HG03103 (cell line): ENCODE measurements around the gene SEC63.
"Not testable (repeated sequence)": the region's sequence is repeated elsewhere in the genome, so short reads cannot be mapped to it uniquely, and the experiment has no call there.

Experiments
- ATAC-seq: cut with Tn5 transposase; IDR thresholded peaks from one replicate; pipeline ENCODE4 v1.9.1; 2021; ENCODE audit warnings: low read depth; ENCODE audit not compliant: unreplicated experiment

Gene SEC63

DNA sequence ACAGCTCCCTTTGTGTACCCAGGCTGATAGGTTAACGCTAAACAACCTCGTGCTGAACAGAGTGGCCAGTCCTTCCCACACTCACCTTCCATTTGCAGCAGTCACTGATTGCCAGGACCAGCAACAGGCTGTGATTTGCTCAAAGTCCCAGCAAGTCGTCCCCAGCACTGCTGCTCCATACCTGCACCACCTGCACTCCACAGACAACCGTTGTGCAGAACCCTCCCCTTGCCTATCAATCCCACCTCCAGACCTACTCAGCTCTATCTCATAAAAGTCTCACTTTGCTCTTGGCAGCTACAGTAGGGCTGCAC, 90.7 kb downstream of the SEC63 start:
- ATAC-seq = no peak

DNA sequence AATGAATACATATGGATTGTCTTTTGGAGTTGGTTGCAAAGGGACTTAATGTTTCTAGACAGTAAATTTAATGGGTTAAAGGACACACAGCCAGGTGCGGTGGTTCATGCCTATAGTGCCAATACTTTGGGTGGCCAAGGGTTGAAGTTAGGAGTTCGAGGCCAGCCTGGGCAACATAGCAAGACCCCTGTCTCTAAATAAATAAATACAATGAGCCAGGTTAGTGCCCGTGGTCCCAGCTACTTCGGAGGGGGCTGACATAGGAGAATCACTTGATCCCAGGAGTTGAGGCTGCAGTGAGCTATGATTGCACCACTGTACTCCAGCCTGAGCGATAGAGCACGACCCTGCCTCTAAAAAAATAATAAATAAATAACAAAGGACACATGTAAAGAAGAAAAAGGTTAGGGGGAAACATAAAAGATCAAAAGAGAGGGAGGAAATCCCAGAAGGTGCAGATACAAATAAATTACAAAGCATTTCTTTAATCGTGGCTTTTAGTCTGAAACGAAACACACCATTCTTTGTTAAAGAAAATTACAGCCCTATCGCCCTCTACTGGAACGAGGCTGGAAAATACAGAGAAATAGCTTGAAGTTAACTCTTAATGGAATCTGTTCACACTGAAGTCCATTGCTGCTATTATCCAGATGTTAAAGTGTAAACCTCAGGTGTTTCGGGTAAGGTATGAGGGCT, 91.3 kb downstream of the SEC63 start:
- no peak for ATAC-seq

DNA sequence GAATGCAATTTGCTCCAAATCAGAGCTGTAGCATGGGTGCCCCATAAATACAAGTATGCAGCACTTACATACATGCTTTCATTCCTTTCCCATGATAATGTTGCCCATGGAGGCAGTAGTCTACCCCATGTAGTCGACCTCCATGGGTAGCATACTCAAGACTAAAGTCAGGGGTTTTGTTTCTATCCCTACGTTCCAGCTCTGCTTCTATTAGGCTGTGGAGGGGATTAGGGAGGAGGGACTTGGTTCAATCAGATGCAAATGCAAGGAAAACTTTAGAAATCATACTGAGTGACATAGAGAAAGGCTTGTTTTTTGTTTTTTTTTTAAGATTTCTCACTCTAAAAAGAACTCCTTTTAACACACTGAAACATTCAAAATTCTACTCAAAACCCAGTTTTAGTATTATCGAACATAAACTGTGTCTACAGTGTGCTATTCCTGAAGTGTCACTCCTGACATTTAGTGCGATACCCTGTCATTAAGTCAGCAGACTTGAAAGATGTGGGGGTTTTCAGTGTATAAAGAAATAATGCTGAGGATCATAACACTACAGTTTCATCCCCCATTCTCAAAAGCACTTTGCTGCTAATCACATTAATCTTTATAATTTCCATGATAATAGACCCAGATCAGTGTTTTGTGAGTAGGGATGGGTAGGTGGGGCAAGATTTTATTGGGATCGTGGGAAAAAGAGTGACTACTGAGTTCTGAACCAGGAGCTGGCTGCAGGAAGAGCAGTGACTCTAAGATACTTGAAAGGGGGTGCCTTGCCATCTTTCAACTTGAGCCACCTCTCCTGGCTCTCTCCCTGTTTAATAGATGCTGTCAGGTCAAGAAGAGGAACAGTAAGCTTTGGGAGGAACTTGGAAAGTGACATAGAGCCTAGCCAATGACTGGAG, 93.5 kb downstream of the SEC63 start:
- no peak for ATAC-seq

DNA sequence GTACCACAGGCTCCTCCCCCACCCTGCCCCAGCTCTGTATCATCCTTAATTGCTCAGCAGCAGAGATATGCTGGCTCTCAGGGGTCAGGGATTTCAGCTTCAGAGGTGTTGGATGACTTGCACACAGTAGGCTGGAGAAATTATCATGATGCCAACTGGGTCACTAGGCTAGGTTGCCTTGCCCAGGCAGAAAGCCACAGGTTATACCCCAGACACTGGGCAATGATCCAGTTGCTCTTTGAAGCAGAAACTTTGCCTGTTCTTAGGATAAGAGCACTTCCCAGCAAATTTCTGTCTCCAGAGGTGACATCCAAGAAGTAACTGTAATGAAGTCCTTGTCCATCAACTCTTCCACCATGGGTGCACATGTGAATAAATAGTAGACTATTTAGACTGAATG, 95.6 kb downstream of the SEC63 start:
- no peak for ATAC-seq

DNA sequence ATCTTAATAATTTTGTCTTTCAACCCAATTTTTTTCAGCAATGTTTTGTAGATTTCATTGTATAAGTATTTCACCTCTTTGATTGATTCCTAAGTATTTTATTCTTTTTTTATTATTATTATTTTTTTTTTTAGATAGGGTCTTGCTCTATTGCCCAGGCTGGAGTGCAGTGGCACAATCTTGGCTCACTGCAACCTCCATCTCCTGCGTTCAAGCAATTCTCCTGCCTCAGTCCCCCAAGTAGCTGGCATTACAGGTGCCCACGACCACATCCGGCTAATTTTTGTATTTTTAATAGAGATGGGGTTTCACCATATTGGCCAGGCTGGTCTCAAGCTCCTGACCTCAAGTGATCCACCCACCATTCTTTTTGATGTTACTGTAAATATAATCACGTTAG, 97.0 kb downstream of the SEC63 start:
- ATAC-seq = not testable (repeated sequence)

DNA sequence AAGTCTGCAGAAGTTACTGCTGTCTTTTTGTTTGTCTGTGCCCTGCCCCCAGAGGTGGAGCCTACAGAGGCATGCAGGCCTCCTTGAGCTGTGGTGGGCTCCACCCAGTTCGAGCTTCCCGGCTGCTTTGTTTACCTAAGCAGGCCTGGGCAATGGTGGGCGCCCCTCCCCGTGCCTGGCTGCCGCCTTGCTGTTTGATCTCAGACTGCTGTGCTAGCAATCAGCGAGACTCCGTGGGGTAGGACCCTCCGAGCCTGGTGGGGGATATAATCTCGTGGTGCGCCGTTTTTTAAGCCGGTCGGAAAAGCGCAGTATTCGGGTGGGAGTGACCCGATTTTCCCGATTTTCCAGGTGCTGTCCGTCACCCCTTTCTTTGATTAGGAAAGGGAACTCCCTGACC, 97.9 kb downstream of the SEC63 start:
- ATAC-seq = not testable (repeated sequence)

DNA sequence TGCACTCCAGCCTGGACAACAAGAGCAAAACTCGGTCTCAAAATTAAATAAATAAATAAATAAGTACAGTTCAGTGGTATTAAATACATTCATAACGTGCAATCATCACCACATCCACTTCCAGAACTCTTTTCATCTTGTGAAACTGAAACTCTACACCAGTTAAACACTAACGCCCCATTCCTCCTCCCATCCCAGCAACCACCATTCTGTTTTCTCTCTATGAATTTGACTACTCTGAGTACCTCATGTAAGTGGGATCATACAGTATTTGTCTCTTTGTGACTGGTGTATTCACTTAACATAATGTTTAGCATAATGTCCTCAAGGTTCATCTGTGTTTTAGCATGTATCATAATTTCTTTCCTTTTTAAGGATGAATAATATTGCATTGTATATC, 104.8 kb downstream of the SEC63 start:
- no peak for ATAC-seq

DNA sequence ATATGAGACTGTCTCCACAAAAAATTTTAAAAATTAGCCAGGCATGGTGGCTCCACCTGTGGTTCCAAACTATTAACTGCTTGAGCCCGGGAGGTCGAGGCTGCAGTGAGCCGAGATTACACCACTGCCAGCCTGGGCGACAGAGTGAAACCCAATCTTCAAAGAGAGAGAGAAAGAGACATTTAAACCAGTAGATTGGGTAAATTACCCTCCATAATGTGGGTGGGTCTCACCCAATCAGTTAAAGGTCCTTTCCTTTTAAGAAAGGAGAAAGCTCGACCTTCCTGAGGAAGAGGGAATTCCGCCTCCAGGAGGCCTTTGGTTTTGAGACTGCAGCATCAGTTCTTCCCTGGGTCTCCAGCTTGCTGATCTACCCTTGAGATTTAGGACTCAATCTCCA, 108.7 kb downstream of the SEC63 start:
- no peak for ATAC-seq

DNA sequence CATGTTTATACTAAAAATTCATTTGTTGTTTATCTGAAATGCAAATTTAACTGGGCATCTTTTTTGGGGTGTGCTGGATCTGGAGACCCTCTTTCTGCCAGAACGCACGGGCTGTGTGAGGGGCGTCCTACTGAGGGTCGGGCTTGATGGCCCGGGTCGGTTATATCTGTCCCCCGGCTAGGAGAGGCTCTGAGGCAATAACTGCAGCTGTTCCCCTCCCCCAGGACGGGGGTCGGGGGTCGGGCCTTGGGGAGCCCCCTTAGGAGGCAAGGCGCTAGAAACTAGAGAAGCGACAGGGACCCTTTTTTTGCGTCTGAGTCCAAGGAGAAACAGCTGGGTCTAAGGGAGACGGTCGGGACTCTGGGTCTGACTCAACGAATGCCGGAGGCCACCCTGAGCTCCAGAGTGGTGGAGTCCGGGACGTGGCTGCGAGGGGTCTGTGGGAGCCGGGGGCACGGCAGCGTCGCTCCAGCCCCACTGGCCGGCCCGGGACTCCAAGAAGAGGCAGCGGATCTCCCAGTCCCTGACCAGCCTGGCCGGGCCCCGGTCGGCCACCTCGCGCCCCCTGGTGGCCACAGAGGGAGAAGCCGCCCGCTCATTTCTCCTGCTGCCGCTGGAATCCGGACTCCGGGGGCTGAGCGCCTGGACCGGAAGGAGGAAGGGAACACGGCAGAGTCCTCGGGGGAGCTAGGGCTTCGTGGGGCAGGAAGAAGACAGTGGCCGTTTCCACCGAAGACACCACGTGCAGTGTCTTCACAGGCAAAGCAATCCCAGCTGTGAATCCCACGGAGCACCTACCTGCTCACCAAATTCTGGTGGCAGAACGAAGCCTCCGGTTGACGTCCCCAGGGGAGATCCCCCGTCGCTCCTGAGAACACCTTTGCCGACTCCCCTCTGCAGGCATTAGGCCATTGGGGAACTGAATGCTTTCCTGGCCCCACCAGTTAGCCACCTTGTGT, 109.9 kb downstream of the SEC63 start:
- no peak for ATAC-seq

DNA sequence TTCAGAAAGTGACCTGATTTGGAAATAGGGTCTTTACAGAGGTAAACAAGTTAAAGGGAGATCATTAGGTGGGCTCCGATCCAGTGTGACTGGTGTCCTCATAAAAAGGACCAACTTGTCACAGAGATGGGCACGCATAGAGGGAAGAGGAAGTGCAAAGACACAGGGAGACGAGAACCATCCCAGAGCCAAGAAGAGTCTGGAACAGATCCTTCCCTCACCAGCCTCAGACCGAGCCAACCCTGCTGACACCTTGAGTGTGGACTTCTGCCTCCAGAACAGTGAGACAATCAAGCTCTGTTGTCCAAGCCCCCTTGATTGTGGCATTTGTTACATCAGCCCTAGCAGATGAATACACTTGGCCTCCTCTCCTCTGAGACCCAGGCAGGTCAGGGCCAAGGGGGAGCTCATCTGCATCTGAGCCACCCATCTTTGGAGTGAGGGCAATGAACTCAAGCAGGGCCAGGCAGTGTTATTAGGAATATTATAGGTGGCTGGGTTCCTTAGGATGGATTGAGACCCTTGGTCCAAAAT, 111.7 kb downstream of the SEC63 start:
- ATAC-seq = no peak

DNA sequence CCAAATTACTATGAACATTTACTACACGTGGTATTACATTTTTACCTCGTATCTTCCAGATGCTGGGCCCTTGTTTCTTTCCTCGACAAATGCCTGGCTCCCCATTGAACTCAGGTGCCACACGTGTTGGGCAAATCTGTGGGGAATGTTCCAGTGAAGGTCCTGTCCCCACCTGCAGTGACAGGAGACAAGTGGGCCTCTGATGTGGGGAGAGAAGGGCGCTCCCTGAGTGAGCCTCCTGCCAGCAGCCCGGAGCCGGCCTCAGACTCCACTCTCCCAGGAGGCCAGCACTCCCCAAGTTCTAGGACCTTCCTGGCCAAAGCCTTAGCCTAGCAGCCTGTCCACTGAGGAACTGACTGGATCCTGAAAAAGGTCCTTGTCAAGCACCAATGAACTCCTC, 112.2 kb downstream of the SEC63 start:
- no peak for ATAC-seq

DNA sequence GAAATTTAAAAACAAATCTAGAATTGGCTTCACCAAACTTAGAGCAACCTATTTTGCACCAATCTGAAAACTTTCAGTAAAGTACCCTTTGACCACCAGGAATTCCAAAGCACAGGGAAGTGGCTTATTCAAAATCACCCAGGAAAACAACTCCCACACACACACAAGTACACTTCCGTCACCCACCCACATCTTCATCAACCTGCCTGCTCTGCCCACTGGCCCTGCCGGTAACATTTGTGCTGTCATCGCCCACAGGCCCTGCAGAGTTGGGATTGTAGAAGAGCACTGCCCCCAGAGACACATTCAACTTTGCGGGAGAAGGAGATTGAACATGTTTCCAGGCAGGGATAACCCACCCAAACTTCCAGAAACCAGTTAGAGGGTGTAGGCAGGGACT, 114.6 kb downstream of the SEC63 start:
- ATAC-seq = no peak

DNA sequence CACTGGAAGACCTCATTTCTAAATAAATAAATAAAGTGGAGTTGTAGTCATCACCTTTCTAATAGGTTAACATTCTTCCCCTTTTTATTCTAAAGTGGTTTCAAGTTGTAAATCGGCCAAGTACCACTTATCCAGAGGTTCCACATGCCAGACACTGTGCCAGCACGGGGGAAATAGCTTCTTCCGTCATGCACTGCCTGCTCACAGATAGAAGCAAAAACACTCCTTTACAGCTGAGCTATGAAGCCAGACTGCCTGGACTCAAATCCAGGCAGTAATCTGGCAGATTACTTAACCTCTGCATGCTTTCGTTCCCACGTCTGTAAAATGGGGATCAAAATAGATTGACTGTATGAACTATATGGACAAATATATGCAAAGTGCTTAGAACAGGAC, 116.7 kb downstream of the SEC63 start:
- ATAC-seq = no peak

DNA sequence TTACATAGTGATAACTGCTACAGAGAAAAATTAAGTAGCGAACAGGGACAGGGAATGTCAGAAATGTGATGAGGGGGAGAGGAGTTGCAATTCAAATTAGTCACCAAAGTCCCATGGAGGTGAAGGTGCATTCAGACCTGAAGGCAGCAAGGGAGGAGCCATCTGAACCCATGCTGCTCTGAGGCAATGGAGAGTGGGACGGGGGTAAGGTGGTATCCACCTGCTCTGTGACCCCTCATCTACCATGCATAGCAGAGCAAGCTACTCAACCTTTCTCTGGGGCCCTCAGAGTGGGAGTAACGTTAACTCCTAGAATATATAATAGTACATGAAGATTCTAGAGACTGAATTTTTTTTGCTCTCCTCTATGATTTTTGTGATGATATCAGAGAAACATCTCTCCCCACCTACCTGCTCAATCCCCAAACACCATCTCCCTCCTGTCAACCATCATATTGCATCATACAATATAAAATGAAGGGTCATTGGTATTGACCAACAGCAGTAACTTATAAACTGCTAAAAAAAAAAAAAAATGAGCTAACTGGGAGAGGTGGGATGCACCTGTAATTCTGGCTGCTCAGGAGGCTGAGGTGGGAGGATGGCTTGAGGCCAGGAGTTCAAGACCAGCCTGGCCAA, 117.3 kb downstream of the SEC63 start:
- ATAC-seq = no peak

DNA sequence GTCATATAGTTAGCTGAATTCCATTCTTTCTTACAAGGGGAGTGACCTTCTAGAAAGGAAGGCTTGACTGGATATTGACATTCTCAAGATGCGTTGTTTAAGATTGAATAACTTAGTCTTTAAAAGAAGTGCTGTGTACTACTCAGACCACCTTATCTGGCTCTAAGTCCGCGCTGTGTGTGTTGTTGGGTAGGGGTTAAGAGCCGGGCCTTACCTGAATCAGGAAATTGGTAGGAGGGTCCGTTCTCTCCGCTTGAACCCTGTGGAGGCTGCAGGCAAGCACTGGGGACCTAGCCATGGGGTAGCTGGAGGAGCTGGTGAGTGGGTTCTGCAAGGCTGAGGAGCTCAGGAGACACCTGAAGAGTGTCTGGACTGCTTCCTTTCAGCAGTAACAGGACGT, 124.9 kb downstream of the SEC63 start:
- no peak for ATAC-seq

DNA sequence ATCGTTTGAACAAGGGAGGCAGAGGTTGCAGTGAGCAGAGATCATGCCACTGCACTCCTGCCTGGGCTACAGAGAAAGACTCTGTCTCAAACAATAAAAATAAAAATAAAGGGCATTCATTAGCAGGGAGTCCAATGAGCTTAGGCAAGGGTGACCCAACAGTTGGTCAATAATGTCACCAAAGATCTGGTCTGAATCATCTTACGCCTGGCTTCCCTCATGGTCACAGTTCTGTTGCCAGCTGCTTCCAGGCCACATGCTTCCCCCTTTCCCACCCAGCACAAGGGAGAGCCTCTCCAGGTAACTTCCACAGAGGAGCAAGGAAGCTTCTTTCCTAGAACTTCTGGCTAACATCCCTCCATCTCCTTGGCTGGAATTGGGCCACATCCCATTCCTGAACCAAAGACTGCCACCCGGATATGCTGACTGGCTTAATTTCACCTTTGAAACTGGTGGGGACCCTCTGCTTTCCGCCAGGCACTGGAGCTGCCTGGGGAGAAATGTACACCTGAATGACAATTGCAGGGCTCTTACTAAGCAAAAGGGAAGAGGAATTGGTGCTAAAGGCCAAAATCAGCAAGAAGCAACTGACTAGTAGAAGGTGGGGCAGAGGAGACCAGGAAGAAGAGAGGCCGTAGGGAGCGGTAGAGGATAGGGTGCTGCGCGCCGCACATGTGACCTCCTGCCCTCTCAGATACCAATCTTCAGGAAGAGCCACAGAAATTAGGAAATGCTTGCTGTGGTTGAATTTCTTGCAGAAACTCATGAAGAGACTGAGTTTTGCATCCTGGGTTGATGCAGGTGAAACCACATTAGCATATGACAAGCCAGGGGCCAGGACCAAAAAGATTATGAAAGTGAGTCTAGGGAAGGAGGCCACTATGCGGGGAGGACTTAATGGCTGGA, 125.6 kb downstream of the SEC63 start:
- ATAC-seq = no peak

DNA sequence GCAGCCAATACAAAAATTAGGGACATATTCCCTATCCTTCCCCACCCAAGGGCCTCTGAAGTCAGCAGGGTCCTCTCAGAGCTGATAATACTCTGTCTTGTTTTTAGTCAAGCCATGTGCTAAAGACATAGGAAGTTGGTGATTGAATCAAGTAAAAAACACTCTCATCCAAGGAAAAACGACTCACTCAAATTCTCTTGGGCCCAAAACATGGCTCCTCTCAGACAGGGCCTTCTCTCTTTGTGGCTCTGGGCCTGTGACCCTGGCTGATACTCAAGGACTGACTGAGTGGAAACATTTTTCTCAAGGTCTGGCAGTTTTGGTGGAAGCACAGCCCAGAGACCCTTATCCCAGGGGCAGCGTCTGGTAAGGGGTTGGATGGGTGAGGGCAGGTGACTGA, 127.9 kb downstream of the SEC63 start:
- no peak for ATAC-seq

DNA sequence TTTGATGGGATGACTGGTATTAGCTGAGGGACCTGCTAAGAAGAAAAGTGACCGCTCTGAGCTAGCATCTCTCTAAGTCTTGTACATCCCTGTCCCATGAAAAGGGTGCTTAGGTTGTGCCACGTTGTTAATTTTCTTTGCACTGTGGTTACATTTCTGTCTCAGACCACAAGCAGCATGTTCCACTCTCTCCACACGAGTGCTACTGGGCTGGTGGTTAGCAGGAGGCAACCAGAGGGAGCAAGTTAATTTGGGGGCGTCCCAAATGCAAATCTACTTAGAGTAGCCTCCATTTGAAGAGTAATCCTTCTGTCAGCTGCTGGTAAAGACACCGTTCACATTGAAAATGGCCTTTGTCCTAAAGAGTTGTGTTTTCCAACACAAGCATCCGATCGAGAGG, 130.5 kb downstream of the SEC63 start:
- ATAC-seq = no peak

DNA sequence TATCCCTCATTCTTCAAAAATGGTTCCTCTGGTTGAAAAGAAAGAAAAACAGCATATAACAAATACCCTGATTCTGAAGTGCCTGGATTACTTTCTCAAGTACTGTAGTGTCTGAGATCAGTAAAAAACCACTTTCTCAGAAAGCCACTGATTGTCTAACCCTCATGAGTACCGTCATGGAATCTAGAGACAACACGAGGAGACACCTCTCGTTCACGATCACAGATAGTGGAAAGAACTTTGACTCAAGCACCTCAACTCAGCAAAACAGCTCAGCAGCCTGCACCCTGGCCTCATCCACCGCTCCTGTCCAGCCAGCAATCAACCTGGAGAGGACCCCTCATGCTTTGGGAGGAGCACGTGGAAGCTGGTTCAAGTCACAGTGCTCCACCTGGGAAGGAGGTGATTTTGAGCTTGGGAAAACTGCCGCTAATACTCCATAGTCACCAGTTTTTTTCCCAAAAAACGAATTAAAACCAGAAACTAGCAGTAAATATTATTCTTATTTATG, 134.9 kb downstream of the SEC63 start:
- no peak for ATAC-seq
